HepG2 (cell line): ENCODE results near the gene STMN3. TPM values are rescaled to one million over a fixed set of nuclear protein-coding genes. Genes with fewer than 3 reads are reported as not detected.

Source experiments
- ATAC-seq: fragments of 200-7000 bp; cut with Tn5 transposase; 3 replicates; pipeline ENCODE4 v1.9.1; 2020; ENCODE audit warnings: mild to moderate bottlenecking, moderate library complexity
- BruUV-seq: library from RNA; stranded (reverse); fragments of 400-500 nt; replicated peaks from 2 replicates; lab custom pipeline; 2021; lab: Mats Ljungman, UMichigan
- CTCF ChIA-PET: fragments of 300-600 bp; formaldehyde crosslinking; extraction: SDS; loops from one replicate; lab custom pipeline; 2021; ENCODE audit warnings: low total read pairs, inconsistent platforms, low intra/inter-chr PET ratio; lab: Yijun Ruan, JAX
- POLR2A ChIA-PET: fragments of 350-600 bp; sonication (Branson Sonifier 250); formaldehyde crosslinking; loops from one replicate; lab custom pipeline; 2020; ENCODE audit warnings: antibody characterized with exemption, inconsistent platforms; lab: Yijun Ruan, JAX
- DNase-seq: peaks from one replicate; pipeline ENCODE4 v3.0.0-alpha.2; 2015; ENCODE audit warnings: low spot score
- FAIRE-seq: peaks from 3 replicates; lab custom pipeline; 2011; peaks lifted over from hg19 to GRCh38; lab: Jason Lieb, UNC
- H2AFZ ChIP-seq: one replicate; pipeline ENCODE4 v1.6.1; 2011; ENCODE audit warnings: low read length, inconsistent platforms
- H3K27ac ChIP-seq: fragments of 300-600 bp; 3 replicates; pipeline ENCODE4 v1.8.0; 2011; ENCODE audit warnings: mixed run types, mild to moderate bottlenecking, mixed read lengths, low read length, inconsistent platforms; ENCODE audit not compliant: insufficient read depth; ENCODE audit errors: extremely low read length
- H3K27me3 ChIP-seq, 2 experiments: fragments of 200-600 bp in 1 of 2; 2 replicates in 1 of 2; 3 replicates in 1 of 2; pipeline versions ENCODE4 v1.6.0 to v1.8.0; 2011; ENCODE audit warnings: low read length in 2 of 2, mild to moderate bottlenecking in 2 of 2, moderate library complexity in 2 of 2, inconsistent platforms in 1 of 2; ENCODE audit not compliant: insufficient read depth in 2 of 2, control insufficient read depth in 1 of 2
- H3K36me3 ChIP-seq, 2 experiments: fragments of 200-600 bp in 1 of 2; replicated peaks in 1 of 2; 2 replicates in 1 of 2; 3 replicates in 1 of 2; pipeline versions ENCODE4 v1.5.1 to v1.8.0; 2011; ENCODE audit warnings: low read length in 2 of 2, inconsistent platforms in 1 of 2; ENCODE audit not compliant: insufficient read depth in 2 of 2, control insufficient read depth in 1 of 2
- H3K4me1 ChIP-seq: 2 replicates; pipeline ENCODE4 v1.5.1; 2012; ENCODE audit warnings: low read length, inconsistent platforms; ENCODE audit not compliant: insufficient read depth
- H3K4me2 ChIP-seq: 2 replicates; pipeline ENCODE4 v1.6.0; 2011; ENCODE audit warnings: low read depth, low read length, inconsistent platforms
- H3K4me3 ChIP-seq, 3 experiments: fragments of 200-600 bp in 1 of 3; sonication (generic), shearing (Covaris generic) in 1 of 3; replicated peaks in 1 of 3; 2 replicates each; pipeline ENCODE4 v1.5.1; 2011 to 2016; ENCODE audit warnings: low read length in 3 of 3, inconsistent platforms in 2 of 3, low read depth in 2 of 3, mild to moderate bottlenecking in 2 of 3, control low read depth in 1 of 3, mixed read lengths in 1 of 3; ENCODE audit not compliant: insufficient read depth in 1 of 3
- H3K79me2 ChIP-seq: one replicate; pipeline ENCODE4 v1.6.1; 2011; ENCODE audit warnings: low read length, inconsistent platforms; ENCODE audit not compliant: insufficient read depth
- H3K9ac ChIP-seq: 2 replicates; pipeline ENCODE4 v1.6.0; 2011; ENCODE audit warnings: mild to moderate bottlenecking, low read depth, low read length, inconsistent platforms; ENCODE audit not compliant: insufficient read depth
- H3K9me3 ChIP-seq: 2 replicates; pipeline ENCODE4 v1.5.1; 2012; ENCODE audit warnings: mild to moderate bottlenecking, low read length
- H4K20me1 ChIP-seq: 2 replicates; pipeline ENCODE4 v1.6.0; 2011; ENCODE audit warnings: inconsistent platforms, mild to moderate bottlenecking, low read length, moderate library complexity; ENCODE audit not compliant: insufficient read depth
- AGO2 ChIP-seq: fragments of 200-400 bp; formaldehyde crosslinking; optimal IDR thresholded peaks from 2 replicates; pipeline ENCODE3; 2017; ENCODE audit warnings: mild to moderate bottlenecking, low read depth, low read length, moderate library complexity
- CBX2 ChIP-seq, 2 experiments: fragments of 200-600 bp in 1 of 2; sonication (generic); formaldehyde crosslinking in 1 of 2; IDR thresholded peaks; 2 replicates each; pipeline versions ENCODE4 v1.7.0 to v1.8.1; 2018 to 2022; ENCODE audit warnings: low read depth in 2 of 2, low read length in 1 of 2, mild to moderate bottlenecking in 1 of 2, missing genetic modification reagents in 1 of 2
- CHCHD3 ChIP-seq: sonication (generic); formaldehyde crosslinking; IDR thresholded peaks from 2 replicates; pipeline ENCODE4 v1.8.0; 2022; ENCODE audit warnings: mild to moderate bottlenecking, missing genetic modification reagents, moderate library complexity
- KDM5B ChIP-seq: sonication (generic); formaldehyde crosslinking; IDR thresholded peaks from 2 replicates; pipeline ENCODE4 v1.4.0; 2020; ENCODE audit warnings: missing genetic modification reagents, mild to moderate bottlenecking, borderline replicate concordance
- NFYC ChIP-seq: IDR thresholded peaks from 2 replicates; pipeline ENCODE4 v1.6.1; 2016; ENCODE audit warnings: missing genetic modification reagents, missing compliant biosample characterization
- POLR2A ChIP-seq, 2 experiments: IDR thresholded peaks; 2 replicates each; pipeline ENCODE4 v1.6.1; 2011; ENCODE audit warnings: low read depth in 2 of 2, low read length in 2 of 2, mild to moderate bottlenecking in 1 of 2, moderate library complexity in 1 of 2; ENCODE audit not compliant: insufficient read depth in 1 of 2
- POLR2G ChIP-seq: fragments of 200-400 bp; formaldehyde crosslinking; IDR thresholded peaks from 2 replicates; pipeline ENCODE4 v1.6.1; 2018; ENCODE audit warnings: mild to moderate bottlenecking, low read depth, low read length, moderate library complexity
- RELA ChIP-seq: sonication (generic); formaldehyde crosslinking; IDR thresholded peaks from 2 replicates; pipeline ENCODE4 v1.4.0; 2020; ENCODE audit warnings: missing genetic modification reagents
- SSRP1 ChIP-seq: IDR thresholded peaks from 2 replicates; pipeline ENCODE4 v1.6.1; 2016; ENCODE audit warnings: control low read depth
- ZBTB25 ChIP-seq: IDR thresholded peaks from 2 replicates; pipeline ENCODE4 v1.6.1; 2018; ENCODE audit warnings: missing genetic modification reagents
- WGBS: methylation state at CpG from one replicate; pipeline ENCODE4 v1.1.6; 2017; ENCODE audit warnings: low lambda C conversion rate; 5-methylcytosine and 5-hydroxymethylcytosine counted together
- in situ Hi-C: cut with HindIII; loops from 2 replicates; pipeline ENCODE4 v1.10.0; 2017; ENCODE audit warnings: low pct_unique_long_range_greater_than_20kb; ENCODE audit not compliant: extremely low pct_ligation_motif_present
- intact Hi-C: fragments of 100-400 bp; cut with micrococcal nuclease; formaldehyde crosslinking; loops from one replicate; pipeline ENCODE4 v1.10.0; 2022; ENCODE audit not compliant: unreplicated experiment
- polyA plus RNA-seq, 8 experiments: library from polyadenylated mRNA; depleted of rRNA in 3 of 8; stranded (reverse) in 7 of 8; unstranded in 1 of 8; fragments of >200 nt; fragmentation: Illumina TruSeq in 4 of 8; extraction: Trizol in 4 of 8; gene quantifications; 2 replicates each; pipeline versions ENCODE4 v1.2.1 to v1.2.3, GENCODE V29; 2011 to 2016; ENCODE audit warnings: low read depth in 4 of 8, missing spikeins in 1 of 8, mixed read lengths in 1 of 8; ENCODE audit not compliant: insufficient read depth in 1 of 8
- total RNA-seq, 5 experiments: library from RNA; depleted of rRNA; stranded (reverse); fragments of >200 nt; fragmentation: Illumina TruSeq; extraction: Trizol; gene quantifications; 2 replicates each; pipeline ENCODE4 v1.2.3, GENCODE V29; 2016; ENCODE audit warnings: low read depth in 1 of 5
- TF ChIP-seq, protein P1 (sequence below), 2 experiments: IDR thresholded peaks; 2 replicates each; pipeline ENCODE4 v1.6.1; 2011 to 2012; ENCODE audit warnings: low read length in 2 of 2, borderline replicate concordance in 1 of 2, low read depth in 1 of 2, mild to moderate bottlenecking in 1 of 2, moderate library complexity in 1 of 2

STMN3 gene
- total and polyA plus RNA-seq, 2 of the 13 experiments (the other 11 are each of a cell fraction or from before 2014, with no cell fraction given) = 21.0 to 48.3 TPM

GRCh38 chr20:63690898-63691710 is 37.9 kb upstream of the STMN3 start (continued):
- TF ChIP-seq, protein P1, sequence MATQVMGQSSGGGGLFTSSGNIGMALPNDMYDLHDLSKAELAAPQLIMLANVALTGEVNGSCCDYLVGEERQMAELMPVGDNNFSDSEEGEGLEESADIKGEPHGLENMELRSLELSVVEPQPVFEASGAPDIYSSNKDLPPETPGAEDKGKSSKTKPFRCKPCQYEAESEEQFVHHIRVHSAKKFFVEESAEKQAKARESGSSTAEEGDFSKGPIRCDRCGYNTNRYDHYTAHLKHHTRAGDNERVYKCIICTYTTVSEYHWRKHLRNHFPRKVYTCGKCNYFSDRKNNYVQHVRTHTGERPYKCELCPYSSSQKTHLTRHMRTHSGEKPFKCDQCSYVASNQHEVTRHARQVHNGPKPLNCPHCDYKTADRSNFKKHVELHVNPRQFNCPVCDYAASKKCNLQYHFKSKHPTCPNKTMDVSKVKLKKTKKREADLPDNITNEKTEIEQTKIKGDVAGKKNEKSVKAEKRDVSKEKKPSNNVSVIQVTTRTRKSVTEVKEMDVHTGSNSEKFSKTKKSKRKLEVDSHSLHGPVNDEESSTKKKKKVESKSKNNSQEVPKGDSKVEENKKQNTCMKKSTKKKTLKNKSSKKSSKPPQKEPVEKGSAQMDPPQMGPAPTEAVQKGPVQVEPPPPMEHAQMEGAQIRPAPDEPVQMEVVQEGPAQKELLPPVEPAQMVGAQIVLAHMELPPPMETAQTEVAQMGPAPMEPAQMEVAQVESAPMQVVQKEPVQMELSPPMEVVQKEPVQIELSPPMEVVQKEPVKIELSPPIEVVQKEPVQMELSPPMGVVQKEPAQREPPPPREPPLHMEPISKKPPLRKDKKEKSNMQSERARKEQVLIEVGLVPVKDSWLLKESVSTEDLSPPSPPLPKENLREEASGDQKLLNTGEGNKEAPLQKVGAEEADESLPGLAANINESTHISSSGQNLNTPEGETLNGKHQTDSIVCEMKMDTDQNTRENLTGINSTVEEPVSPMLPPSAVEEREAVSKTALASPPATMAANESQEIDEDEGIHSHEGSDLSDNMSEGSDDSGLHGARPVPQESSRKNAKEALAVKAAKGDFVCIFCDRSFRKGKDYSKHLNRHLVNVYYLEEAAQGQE (IDR thresholded peaks at IDR 0.05; ENCODE audit: borderline replicate concordance in 1 of 2, low read depth in 1 of 2, low read length in 2 of 2) = no peak
- no peak for TF ChIP-seq CHCHD3 (CRISPR knock-in tag)
- no peak for TF ChIP-seq RELA
- no peak for TF ChIP-seq NFYC (CRISPR knock-in tag)
- TF ChIP-seq, all 625 proteins: peak for 5

GRCh38 chr20:63690003-63690897 is 37.0 kb upstream of the STMN3 start:
- H3K27ac ChIP-seq = no peak overlapping the region
- ChIA-PET POLR2A (no interaction called here), CTCF (no interaction called here)

More at GRCh38 chr20:63690003-63690897, 37.0 kb upstream of the STMN3 start:
- Histone ChIP-seq H3K79me2 (no peaks in the 10 kb centered on the region), H3K4me1 (no peaks in the 10 kb centered on the region), H3K9me3 (no peaks in the 10 kb centered on the region), H4K20me1 (no peaks in the 10 kb centered on the region; the same call in 1 of the 2 replicates), H3K4me3 (no peak overlapping the region), H3K36me3 (peaks cover 3 to 4% of the 10 kb centered on the region in 2 experiments; a peak in 3 of 5 replicates), H3K4me2 (no peak overlapping the region), H3K27me3 (no peaks in the 10 kb centered on the region), H2AFZ (no peak overlapping the region), H3K9ac (no peak overlapping the region)
- FAIRE-seq (no peak), DNase-seq (no peak), ATAC-seq (no peak)
- 94% methylated on average over 35 of the region's 40 CpGs for WGBS
- in situ Hi-C loops (no loop called here), intact Hi-C loops (no loop called here)
- BruUV-seq = no TSS peak
- TF ChIP-seq POLR2G = peak; percentile 3
- TF ChIP-seq AGO2 = peak; percentile 4
- TF ChIP-seq POLR2A (IDR thresholded peaks at IDR 0.05; ENCODE audit: insufficient read depth in 1 of 2, low read depth in 2 of 2, low read length in 2 of 2) = peak in 1 of 2 experiments; percentile 2; a peak in 1 of 4 replicates
- no peak for TF ChIP-seq CBX2 (IDR thresholded peaks at IDR 0.05; ENCODE audit: low read depth, low read length)
- no peak for TF ChIP-seq CBX2 (CRISPR knock-in tag; IDR thresholded peaks at IDR 0.05; ENCODE audit: low read depth)
- 0 out of 2 replicates have a peak, but pooled peaks have one; percentile 19 for TF ChIP-seq SSRP1 (CRISPR knock-in tag)
- TF ChIP-seq ZBTB25 (CRISPR knock-in tag) = no peak
- 0 out of 2 replicates have a peak, but pooled peaks have one; percentile 8 for TF ChIP-seq KDM5B (CRISPR knock-in tag)
